ENCODE measurements around the gene STAMBPL1.

DNA sequence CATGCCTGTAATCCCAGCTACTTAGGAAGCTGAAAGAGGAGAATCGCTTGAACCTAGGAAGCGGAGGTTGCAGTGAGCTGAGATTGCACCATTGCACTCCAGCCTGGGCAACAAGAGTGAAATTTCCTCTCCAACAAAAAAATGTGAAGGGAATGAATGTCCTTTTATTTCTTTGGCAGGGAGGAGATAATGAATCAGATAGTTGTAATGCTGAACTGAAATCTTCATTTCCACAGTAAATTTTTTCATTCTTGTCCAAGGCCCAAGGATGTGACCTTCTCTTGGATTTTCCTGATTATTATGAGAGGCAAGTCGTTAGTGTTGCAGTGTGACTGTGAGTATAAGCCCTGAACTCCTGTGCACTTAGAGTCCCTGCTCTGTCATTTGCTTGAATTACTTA lies 13.6 kb downstream of the STAMBPL1 start:
- TF ChIP-seq, protein P1, sequence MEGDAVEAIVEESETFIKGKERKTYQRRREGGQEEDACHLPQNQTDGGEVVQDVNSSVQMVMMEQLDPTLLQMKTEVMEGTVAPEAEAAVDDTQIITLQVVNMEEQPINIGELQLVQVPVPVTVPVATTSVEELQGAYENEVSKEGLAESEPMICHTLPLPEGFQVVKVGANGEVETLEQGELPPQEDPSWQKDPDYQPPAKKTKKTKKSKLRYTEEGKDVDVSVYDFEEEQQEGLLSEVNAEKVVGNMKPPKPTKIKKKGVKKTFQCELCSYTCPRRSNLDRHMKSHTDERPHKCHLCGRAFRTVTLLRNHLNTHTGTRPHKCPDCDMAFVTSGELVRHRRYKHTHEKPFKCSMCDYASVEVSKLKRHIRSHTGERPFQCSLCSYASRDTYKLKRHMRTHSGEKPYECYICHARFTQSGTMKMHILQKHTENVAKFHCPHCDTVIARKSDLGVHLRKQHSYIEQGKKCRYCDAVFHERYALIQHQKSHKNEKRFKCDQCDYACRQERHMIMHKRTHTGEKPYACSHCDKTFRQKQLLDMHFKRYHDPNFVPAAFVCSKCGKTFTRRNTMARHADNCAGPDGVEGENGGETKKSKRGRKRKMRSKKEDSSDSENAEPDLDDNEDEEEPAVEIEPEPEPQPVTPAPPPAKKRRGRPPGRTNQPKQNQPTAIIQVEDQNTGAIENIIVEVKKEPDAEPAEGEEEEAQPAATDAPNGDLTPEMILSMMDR (IDR thresholded peaks at IDR 0.05): no peak
- TF ChIP-seq, protein P2, sequence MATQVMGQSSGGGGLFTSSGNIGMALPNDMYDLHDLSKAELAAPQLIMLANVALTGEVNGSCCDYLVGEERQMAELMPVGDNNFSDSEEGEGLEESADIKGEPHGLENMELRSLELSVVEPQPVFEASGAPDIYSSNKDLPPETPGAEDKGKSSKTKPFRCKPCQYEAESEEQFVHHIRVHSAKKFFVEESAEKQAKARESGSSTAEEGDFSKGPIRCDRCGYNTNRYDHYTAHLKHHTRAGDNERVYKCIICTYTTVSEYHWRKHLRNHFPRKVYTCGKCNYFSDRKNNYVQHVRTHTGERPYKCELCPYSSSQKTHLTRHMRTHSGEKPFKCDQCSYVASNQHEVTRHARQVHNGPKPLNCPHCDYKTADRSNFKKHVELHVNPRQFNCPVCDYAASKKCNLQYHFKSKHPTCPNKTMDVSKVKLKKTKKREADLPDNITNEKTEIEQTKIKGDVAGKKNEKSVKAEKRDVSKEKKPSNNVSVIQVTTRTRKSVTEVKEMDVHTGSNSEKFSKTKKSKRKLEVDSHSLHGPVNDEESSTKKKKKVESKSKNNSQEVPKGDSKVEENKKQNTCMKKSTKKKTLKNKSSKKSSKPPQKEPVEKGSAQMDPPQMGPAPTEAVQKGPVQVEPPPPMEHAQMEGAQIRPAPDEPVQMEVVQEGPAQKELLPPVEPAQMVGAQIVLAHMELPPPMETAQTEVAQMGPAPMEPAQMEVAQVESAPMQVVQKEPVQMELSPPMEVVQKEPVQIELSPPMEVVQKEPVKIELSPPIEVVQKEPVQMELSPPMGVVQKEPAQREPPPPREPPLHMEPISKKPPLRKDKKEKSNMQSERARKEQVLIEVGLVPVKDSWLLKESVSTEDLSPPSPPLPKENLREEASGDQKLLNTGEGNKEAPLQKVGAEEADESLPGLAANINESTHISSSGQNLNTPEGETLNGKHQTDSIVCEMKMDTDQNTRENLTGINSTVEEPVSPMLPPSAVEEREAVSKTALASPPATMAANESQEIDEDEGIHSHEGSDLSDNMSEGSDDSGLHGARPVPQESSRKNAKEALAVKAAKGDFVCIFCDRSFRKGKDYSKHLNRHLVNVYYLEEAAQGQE (IDR thresholded peaks at IDR 0.05; ENCODE audit: insufficient read depth in 1 of 2, low read depth in 2 of 2, low read length in 1 of 2): no peak
